Lower lobe of right lung (tissue), 2 donors: ENCODE measurements around the gene CARNS1. TPM values are rescaled to one million over a fixed set of nuclear protein-coding genes. Genes with fewer than 3 reads are reported as not detected.

Experiments
- ATAC-seq, 2 donors: fragments of 200-7000 bp; cut with Tn5 transposase; one replicate each; pipeline ENCODE4 v1.9.1; 2020 to 2022; ENCODE audit warnings: mild to moderate bottlenecking in 2 of 2, moderate library complexity in 2 of 2
- DNase-seq: peaks from one replicate; pipeline ENCODE4 v3.0.0-alpha.2; 2020
- H3K27ac ChIP-seq: fragments of 200-600 bp; one replicate; pipeline ENCODE4 v1.8.0; 2022
- H3K27me3 ChIP-seq: fragments of 200-600 bp; one replicate; pipeline ENCODE4 v1.8.0; 2022; ENCODE audit warnings: low read depth
- H3K36me3 ChIP-seq: fragments of 200-600 bp; one replicate; pipeline ENCODE4 v1.8.0; 2022; ENCODE audit warnings: mild to moderate bottlenecking
- H3K4me1 ChIP-seq: fragments of 200-600 bp; one replicate; pipeline ENCODE4 v1.8.0; 2022
- H3K4me3 ChIP-seq: fragments of 200-600 bp; one replicate; pipeline ENCODE4 v1.8.0; 2022; ENCODE audit warnings: mild to moderate bottlenecking
- H3K9me3 ChIP-seq: fragments of 200-600 bp; one replicate; pipeline ENCODE4 v1.8.0; 2022
- intact Hi-C: fragments of 100-400 bp; cut with DNase I; formaldehyde crosslinking; loops from one replicate; pipeline ENCODE4 v1.11.0; 2022
- total RNA-seq: library from RNA; stranded (reverse); fragmentation: NEBNext Ultra II Directional; extraction: Animal tissue kit (Norgen Biotek cat#: 25700); gene quantifications from one replicate; pipeline ENCODE4 v1.2.1, GENCODE V29; 2021
- TF ChIP-seq, protein P1 (sequence below): fragments of 200-600 bp; IDR thresholded peaks from one replicate; pipeline ENCODE4 v1.8.0; 2022; ENCODE audit warnings: antibody characterized with exemption, mild to moderate bottlenecking
- donor health status: DM: no; HTN: yes; CAD: no; lungs with severe emphysema.

CARNS1 gene
- total RNA-seq, 1 donor from 2014 or later: 0.71 TPM

DNA sequence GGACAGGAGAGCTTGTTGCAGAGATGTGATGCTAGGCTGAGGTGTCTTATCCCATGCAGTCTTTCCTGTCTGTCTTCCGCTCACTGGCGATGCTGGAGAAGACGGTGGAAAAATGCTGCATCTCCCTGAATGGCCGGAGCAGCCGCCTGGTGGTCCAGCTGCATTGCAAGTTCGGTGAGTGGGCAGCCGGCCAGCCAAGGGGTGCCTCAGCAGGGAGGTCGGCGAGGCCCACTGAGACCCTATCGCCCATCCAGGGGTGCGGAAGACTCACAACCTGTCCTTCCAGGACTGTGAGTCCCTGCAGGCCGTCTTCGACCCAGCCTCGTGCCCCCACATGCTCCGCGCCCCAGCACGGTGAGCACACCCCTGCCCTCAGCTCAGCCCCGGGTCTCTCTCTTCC lies 22.0 kb upstream of the CARNS1 start:
- H3K27me3 ChIP-seq: no peaks in the 10 kb centered on the region
- intact Hi-C loops: no loop called here
- H3K4me3 ChIP-seq: no peak overlapping the region
- H3K36me3 ChIP-seq: peaks cover 33% of the 10 kb centered on the region
- H3K9me3 ChIP-seq: no peaks in the 10 kb centered on the region
- DNase-seq (peak; percentile 54), ATAC-seq (no peak)
- peaks cover 25% of the 10 kb centered on the region for H3K4me1 ChIP-seq
- TF ChIP-seq, protein P1, sequence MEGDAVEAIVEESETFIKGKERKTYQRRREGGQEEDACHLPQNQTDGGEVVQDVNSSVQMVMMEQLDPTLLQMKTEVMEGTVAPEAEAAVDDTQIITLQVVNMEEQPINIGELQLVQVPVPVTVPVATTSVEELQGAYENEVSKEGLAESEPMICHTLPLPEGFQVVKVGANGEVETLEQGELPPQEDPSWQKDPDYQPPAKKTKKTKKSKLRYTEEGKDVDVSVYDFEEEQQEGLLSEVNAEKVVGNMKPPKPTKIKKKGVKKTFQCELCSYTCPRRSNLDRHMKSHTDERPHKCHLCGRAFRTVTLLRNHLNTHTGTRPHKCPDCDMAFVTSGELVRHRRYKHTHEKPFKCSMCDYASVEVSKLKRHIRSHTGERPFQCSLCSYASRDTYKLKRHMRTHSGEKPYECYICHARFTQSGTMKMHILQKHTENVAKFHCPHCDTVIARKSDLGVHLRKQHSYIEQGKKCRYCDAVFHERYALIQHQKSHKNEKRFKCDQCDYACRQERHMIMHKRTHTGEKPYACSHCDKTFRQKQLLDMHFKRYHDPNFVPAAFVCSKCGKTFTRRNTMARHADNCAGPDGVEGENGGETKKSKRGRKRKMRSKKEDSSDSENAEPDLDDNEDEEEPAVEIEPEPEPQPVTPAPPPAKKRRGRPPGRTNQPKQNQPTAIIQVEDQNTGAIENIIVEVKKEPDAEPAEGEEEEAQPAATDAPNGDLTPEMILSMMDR: no peak
- H3K27ac ChIP-seq: no peak overlapping the region

DNA sequence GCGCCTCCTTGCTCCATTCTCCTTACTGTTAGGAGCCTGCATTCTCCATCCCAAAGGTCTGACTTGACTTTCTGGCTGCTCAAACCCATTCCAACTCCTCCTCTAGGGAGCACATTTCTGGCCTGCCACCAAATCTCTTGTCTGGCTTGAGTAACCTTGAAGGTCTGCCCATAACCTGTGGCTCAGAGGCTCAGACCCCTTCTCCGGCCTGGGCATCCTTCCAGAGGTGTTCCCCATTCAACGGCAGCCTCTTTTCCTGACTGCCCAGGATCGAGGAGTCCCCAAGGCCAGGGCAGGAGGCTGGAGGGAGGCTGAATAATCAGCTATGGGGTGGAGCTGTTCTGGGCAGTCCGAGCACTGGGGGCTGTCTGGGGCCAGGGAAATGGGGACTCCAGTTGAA lies 21.5 kb upstream of the CARNS1 start:
- Histone ChIP-seq H3K4me3 (no peak overlapping the region), H3K36me3 (peaks cover 38% of the 10 kb centered on the region), H3K27me3 (no peaks in the 10 kb centered on the region), H3K27ac (no peak overlapping the region), H3K9me3 (no peaks in the 10 kb centered on the region), H3K4me1 (peaks cover 26% of the 10 kb centered on the region)
- ATAC-seq (no peak), DNase-seq (no peak)
- intact Hi-C loops: no loop called here
- TF ChIP-seq, protein P1: no peak

DNA sequence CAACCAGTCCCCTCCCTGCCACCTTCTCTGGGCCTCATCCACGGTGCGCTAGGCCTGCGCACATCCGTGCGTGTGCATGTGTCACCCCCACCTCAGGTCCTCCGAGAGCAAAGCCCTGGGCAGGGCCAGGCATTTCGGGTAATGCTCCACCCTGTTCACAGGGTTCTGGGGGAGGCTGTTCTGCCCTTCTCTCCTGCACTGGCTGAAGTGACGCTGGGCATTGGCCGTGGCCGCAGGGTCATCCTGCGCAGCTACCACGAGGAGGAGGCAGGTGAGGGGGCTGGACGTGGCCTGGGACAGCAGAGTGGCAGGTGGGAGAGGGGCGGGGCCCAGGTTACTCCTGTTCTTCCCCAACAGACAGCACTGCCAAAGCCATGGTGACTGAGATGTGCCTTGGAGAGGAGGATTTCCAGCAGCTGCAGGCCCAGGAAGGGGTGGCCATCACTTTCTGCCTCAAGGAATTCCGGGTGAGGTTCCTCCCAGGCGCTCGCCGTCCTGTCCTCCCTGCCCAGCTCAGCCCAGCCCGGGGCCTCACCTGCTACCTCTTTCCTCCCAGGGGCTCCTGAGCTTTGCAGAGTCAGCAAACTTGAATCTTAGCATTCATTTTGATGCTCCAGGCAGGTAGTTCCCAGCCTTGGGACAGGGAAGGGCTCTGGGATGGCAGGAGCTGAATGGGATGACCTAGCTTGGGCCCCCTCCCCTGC lies 19.8 kb upstream of the CARNS1 start:
- Histone ChIP-seq H3K4me1 (peaks cover 40% of the 10 kb centered on the region), H3K27ac (no peak overlapping the region), H3K4me3 (no peak overlapping the region), H3K27me3 (no peaks in the 10 kb centered on the region), H3K9me3 (no peaks in the 10 kb centered on the region), H3K36me3 (peaks cover 55% of the 10 kb centered on the region)
- ATAC-seq: no peak
- TF ChIP-seq, protein P1: no peak
- no peak for DNase-seq
- intact Hi-C loops: no loop called here

DNA sequence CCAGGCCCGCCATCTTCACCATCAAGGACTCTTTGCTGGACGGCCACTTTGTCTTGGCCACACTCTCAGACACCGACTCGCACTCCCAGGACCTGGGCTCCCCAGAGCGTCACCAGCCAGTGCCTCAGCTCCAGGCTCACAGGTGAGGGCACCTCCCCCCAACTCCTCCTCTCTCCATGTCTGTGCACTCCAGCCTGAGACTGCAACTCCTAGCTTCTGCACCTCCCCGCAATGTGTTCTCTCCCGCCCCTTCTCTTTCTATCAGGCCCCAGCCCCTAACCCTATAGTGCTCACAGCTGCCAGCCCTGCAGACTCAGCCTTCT lies 19.3 kb upstream of the CARNS1 start:
- DNase-seq (no peak), ATAC-seq (no peak)
- intact Hi-C loops: no loop called here
- no peaks in the 10 kb centered on the region for H3K9me3 ChIP-seq
- peaks cover 55% of the 10 kb centered on the region for H3K36me3 ChIP-seq
- H3K4me1 ChIP-seq: peaks cover 39% of the 10 kb centered on the region
- H3K27me3 ChIP-seq: no peaks in the 10 kb centered on the region
- H3K27ac ChIP-seq: no peak overlapping the region
- TF ChIP-seq, protein P1: no peak
- no peak overlapping the region for H3K4me3 ChIP-seq

DNA sequence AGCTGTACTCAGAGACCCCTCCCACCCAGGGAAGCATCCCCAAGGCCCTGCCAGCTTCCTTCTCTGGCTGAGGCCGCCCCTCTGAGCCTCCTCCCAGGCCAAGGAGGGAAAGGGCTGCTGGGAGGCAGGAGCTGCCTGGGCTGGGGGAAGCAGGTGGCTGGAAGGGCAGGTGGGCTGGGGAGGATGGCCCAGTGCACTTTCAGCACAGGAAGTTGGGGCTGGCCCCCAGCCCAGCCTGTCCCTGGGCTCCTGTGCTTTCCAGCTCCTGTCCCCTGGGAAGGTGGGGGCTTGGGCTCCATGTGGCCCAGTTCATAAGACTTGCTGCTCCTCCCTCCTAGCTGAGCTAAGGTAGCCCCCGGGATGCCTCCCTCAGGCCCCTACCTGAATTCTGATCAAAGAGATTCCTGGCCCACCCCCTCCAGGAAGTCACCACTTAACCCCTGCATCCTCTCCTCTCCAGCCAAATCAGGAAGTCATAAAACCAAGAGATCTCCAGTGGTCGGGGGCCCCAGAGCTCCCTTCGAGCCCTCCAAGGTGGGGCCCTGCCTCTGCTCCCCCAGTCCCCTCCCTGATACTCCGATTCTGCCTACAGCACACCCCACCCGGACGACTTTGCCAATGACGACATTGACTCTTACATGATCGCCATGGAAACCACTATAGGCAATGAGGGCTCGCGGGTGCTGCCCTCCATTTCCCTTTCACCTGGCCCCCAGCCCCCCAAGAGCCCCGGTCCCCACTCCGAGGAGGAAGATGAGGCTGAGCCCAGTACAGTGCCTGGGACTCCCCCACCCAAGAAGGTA lies 18.7 kb upstream of the CARNS1 start:
- peaks cover 55% of the 10 kb centered on the region for H3K36me3 ChIP-seq
- intact Hi-C loops: no loop called here
- DNase-seq: no peak
- H3K4me1 ChIP-seq: peaks cover 38% of the 10 kb centered on the region
- no peak overlapping the region for H3K4me3 ChIP-seq
- TF ChIP-seq, protein P1: no peak
- ATAC-seq: no peak
- no peak overlapping the region for H3K27ac ChIP-seq
- H3K27me3 ChIP-seq: no peaks in the 10 kb centered on the region
- no peaks in the 10 kb centered on the region for H3K9me3 ChIP-seq
